Measurements from ENCODE around the gene MIGA1. TPM values are rescaled to one million over a fixed set of nuclear protein-coding genes. Genes with fewer than 3 reads are reported as not detected.
A peak's percentile ranks its signal among the peaks of the same experiment; 100 is the strongest.

MIGA1 gene
- total and polyA plus RNA-seq, 2 of the 13 experiments (the other 11 are each of a cell fraction or from before 2014, with no cell fraction given), result 3.8 to 6.6 TPM

GRCh38 chr1:77779529-77780281 lies at the start of gene MIGA1 (continued):
- TF ChIP-seq AHDC1 (CRISPR knock-in tag; IDR thresholded peaks at IDR 0.05; ENCODE audit: borderline replicate concordance), result no peak
- peak; percentile 91 for TF ChIP-seq THAP11 (CRISPR knock-in tag; IDR thresholded peaks at IDR 0.05)
- peak; percentile 86 for TF ChIP-seq ZEB1 (IDR thresholded peaks at IDR 0.05; ENCODE audit: insufficient replicate concordance, low read depth)
- no peak for TF ChIP-seq ZNF503 (CRISPR knock-in tag; IDR thresholded peaks at IDR 0.05)
- no peak for TF ChIP-seq ZNF333 (CRISPR knock-in tag; IDR thresholded peaks at IDR 0.05; ENCODE audit: borderline replicate concordance)
- TF ChIP-seq ZNF430 (CRISPR knock-in tag; IDR thresholded peaks at IDR 0.05), result peak; percentile 85
- TF ChIP-seq ZNF614 (CRISPR knock-in tag; IDR thresholded peaks at IDR 0.05; ENCODE audit: borderline replicate concordance), result no peak
- no peak for TF ChIP-seq ZNF792 (CRISPR knock-in tag; IDR thresholded peaks at IDR 0.05)
- peak; percentile 66; the same call in 1 of the 2 replicates for TF ChIP-seq MTA1 (CRISPR knock-in tag; IDR thresholded peaks at IDR 0.05; ENCODE audit: borderline replicate concordance)
- no peak for TF ChIP-seq REST (IDR thresholded peaks at IDR 0.05; ENCODE audit: borderline replicate concordance in 1 of 2, low read depth in 1 of 2, low read length in 2 of 2)

Measured in HepG2 (cell line).